Stimulated activated naive CD8-positive, alpha-beta T cell treated with anti-CD3 and anti-CD28 coated beads, Interleukin-15, Interleukin-2, amounts not matched to agents 100 U/mL and 50 U/mL, for 24 hours (primary cell): ENCODE measurements around the gene EIF1.
"Not testable (repeated sequence)": the region's sequence is repeated elsewhere in the genome, so short reads cannot be mapped to it uniquely, and the experiment has no call there.

Experiments
- ATAC-seq: fragments of 150-1000 bp; cut with Tn5 transposase; one replicate; pipeline ENCODE4 v1.10.0; 2021
- DNase-seq: peaks from one replicate; pipeline ENCODE4 v3.0.0; 2021

EIF1 gene

GRCh38 chr17:41678907-41679739 lies 9.6 kb upstream of the EIF1 start:
- ATAC-seq (peak; percentile 90), DNase-seq (peak; percentile 57)

- DNase-seq (no peak), ATAC-seq (no peak)
Observed at GRCh38 chr17:41679740-41680425, 8.8 kb upstream of the EIF1 start.

- DNase-seq (no peak), ATAC-seq (no peak)
Observed at GRCh38 chr17:41680426-41681040, 8.2 kb upstream of the EIF1 start.

GRCh38 chr17:41681776-41682175 lies 6.9 kb upstream of the EIF1 start:
- ATAC-seq (no peak), DNase-seq (no peak)

GRCh38 chr17:41682631-41683030 lies 6.1 kb upstream of the EIF1 start:
- DNase-seq (no peak), ATAC-seq (no peak)

GRCh38 chr17:41683441-41684007 lies 5.2 kb upstream of the EIF1 start:
- ATAC-seq (no peak), DNase-seq (no peak)

- DNase-seq (no peak), ATAC-seq (no peak)
Observed at GRCh38 chr17:41684035-41684434, 4.7 kb upstream of the EIF1 start.

GRCh38 chr17:41685753-41686152 lies 2.9 kb upstream of the EIF1 start:
- not testable (repeated sequence) for ATAC-seq, DNase-seq

- ATAC-seq (no peak), DNase-seq (no peak)
Observed at GRCh38 chr17:41686281-41686680, 2.4 kb upstream of the EIF1 start.

GRCh38 chr17:41687828-41688640 lies 651 bp upstream of the EIF1 start:
- ATAC-seq (no peak), DNase-seq (peak; percentile 70)

GRCh38 chr17:41689497-41690299 lies 1.0 kb downstream of the EIF1 start:
- DNase-seq (peak; percentile 68), ATAC-seq (no peak)

GRCh38 chr17:41690497-41690896 lies 1.8 kb downstream of the EIF1 start:
- DNase-seq (no peak), ATAC-seq (no peak)

GRCh38 chr17:41691031-41691777 lies 2.5 kb downstream of the EIF1 start:
- ATAC-seq (no peak), DNase-seq (no peak)

GRCh38 chr17:41692722-41693521 lies 4.2 kb downstream of the EIF1 start:
- ATAC-seq (no peak), DNase-seq (no peak)

- ATAC-seq (no peak), DNase-seq (no peak)
Observed at GRCh38 chr17:41695134-41695661, 6.5 kb downstream of the EIF1 start.

GRCh38 chr17:41695954-41696757 lies 7.5 kb downstream of the EIF1 start:
- ATAC-seq (no peak), DNase-seq (peak; percentile 85)

- DNase-seq (no peak), ATAC-seq (no peak)
Observed at GRCh38 chr17:41697122-41697962, 8.7 kb downstream of the EIF1 start.
